Measurements from ENCODE around the gene R3HDM2. TPM values are rescaled to one million over a fixed set of nuclear protein-coding genes. Genes with fewer than 3 reads are reported as not detected.

The R3HDM2 gene
- total and polyA plus RNA-seq, 2 of the 13 experiments (the other 11 are each of a cell fraction or from before 2014, with no cell fraction given): 11.1 to 23.5 TPM

- TF ChIP-seq, protein P1, sequence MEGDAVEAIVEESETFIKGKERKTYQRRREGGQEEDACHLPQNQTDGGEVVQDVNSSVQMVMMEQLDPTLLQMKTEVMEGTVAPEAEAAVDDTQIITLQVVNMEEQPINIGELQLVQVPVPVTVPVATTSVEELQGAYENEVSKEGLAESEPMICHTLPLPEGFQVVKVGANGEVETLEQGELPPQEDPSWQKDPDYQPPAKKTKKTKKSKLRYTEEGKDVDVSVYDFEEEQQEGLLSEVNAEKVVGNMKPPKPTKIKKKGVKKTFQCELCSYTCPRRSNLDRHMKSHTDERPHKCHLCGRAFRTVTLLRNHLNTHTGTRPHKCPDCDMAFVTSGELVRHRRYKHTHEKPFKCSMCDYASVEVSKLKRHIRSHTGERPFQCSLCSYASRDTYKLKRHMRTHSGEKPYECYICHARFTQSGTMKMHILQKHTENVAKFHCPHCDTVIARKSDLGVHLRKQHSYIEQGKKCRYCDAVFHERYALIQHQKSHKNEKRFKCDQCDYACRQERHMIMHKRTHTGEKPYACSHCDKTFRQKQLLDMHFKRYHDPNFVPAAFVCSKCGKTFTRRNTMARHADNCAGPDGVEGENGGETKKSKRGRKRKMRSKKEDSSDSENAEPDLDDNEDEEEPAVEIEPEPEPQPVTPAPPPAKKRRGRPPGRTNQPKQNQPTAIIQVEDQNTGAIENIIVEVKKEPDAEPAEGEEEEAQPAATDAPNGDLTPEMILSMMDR (CRISPR knock-in tag; IDR thresholded peaks at IDR 0.05): peak; percentile 49
- TF ChIP-seq, protein P2, sequence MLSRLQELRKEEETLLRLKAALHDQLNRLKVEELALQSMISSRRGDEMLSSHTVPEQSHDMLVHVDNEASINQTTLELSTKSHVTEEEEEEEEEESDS (CRISPR knock-in tag; IDR thresholded peaks at IDR 0.05; ENCODE audit: borderline replicate concordance): 0 out of 2 replicates have a peak, but pooled peaks have one; percentile 58
- peak; percentile 78; the same call in 1 of the 2 replicates for TF ChIP-seq ZNF572 (CRISPR knock-in tag; IDR thresholded peaks at IDR 0.05)
- TF ChIP-seq SMYD3 (CRISPR knock-in tag; IDR thresholded peaks at IDR 0.05): peak; percentile 90
- TF ChIP-seq U2AF2 (IDR thresholded peaks at IDR 0.05; ENCODE audit: low read depth, low read length): no peak
- TF ChIP-seq ZNF546 (CRISPR knock-in tag; conservative IDR thresholded peaks at IDR 0.05): no peak
- TF ChIP-seq ZNF264 (CRISPR knock-in tag; IDR thresholded peaks at IDR 0.05): no peak; the same call in 1 of the 2 replicates
- no peak for TF ChIP-seq LBX2 (CRISPR knock-in tag; IDR thresholded peaks at IDR 0.05; ENCODE audit: borderline replicate concordance)
- TF ChIP-seq RFX1 (IDR thresholded peaks at IDR 0.05): no peak
- TF ChIP-seq ZNF720 (CRISPR knock-in tag; IDR thresholded peaks at IDR 0.05): no peak
- TF ChIP-seq SMAD9 (CRISPR knock-in tag; IDR thresholded peaks at IDR 0.05): no peak
- TF ChIP-seq RXRB (CRISPR knock-in tag; IDR thresholded peaks at IDR 0.05; ENCODE audit: borderline replicate concordance): peak; percentile 99
- no peak for TF ChIP-seq MTF2 (CRISPR knock-in tag; IDR thresholded peaks at IDR 0.05; ENCODE audit: borderline replicate concordance)
- TF ChIP-seq ZNF660 (CRISPR knock-in tag; IDR thresholded peaks at IDR 0.05; ENCODE audit: borderline replicate concordance, low read depth): no peak
- TF ChIP-seq PHF8 (CRISPR knock-in tag; IDR thresholded peaks at IDR 0.05): peak; percentile 59
- TF ChIP-seq ISX (CRISPR knock-in tag; conservative IDR thresholded peaks at IDR 0.05): no peak
- peak; percentile 99 for TF ChIP-seq RARA (CRISPR knock-in tag; IDR thresholded peaks at IDR 0.05)
- TF ChIP-seq KLF12 (CRISPR knock-in tag; IDR thresholded peaks at IDR 0.05; ENCODE audit: borderline replicate concordance): no peak
- TF ChIP-seq KDM3A (CRISPR knock-in tag; IDR thresholded peaks at IDR 0.05; ENCODE audit: low read depth): peak; percentile 95; the same call in 1 of the 2 replicates
- TF ChIP-seq SP2 (CRISPR knock-in tag; IDR thresholded peaks at IDR 0.05): peak; percentile 34; the same call in 1 of the 2 replicates
- TF ChIP-seq NFIC (IDR thresholded peaks at IDR 0.05; ENCODE audit: low read length): no peak
- no peak; the same call in 1 of the 2 replicates for TF ChIP-seq JDP2 (CRISPR knock-in tag; IDR thresholded peaks at IDR 0.05; ENCODE audit: borderline replicate concordance)
These were observed 20.5 kb upstream of the R3HDM2 start (continued) for GRCh38 chr12:57451233-57451778.
